ENCODE data around the gene DOLK. TPM values are rescaled to one million over a fixed set of nuclear protein-coding genes. Genes with fewer than 3 reads are reported as not detected.

DOLK gene
- total RNA-seq, 1 experiment from 2014 or later = 20.1 TPM

GRCh38 chr9:128946571-128947276 lies 679 bp downstream of the DOLK start:
- H3K9ac ChIP-seq (ENCODE audit: extremely low read depth, insufficient read length, low read length) = peak overlapping the region; percentile 78
- no peak for TF ChIP-seq CTCF (conservative IDR thresholded peaks at IDR 0.05)

More at GRCh38 chr9:128946571-128947276, 679 bp downstream of the DOLK start:
- Histone ChIP-seq H3K4me1 (ENCODE audit: insufficient read depth, low read length) (peaks cover 4% of the 10 kb centered on the region; the same call in 1 of the 2 replicates), H3K56ac (ENCODE audit: insufficient read length, low read depth, low read length) (no peak overlapping the region), H3K14ac (ENCODE audit: insufficient read depth, low read length) (peak overlapping the region; percentile 66; the same call in 1 of the 2 replicates), H3K9me3 (ENCODE audit: control insufficient read depth, low read depth, low read length) (no peaks in the 10 kb centered on the region), H3T11ph (ENCODE audit: low read length) (no peak overlapping the region), H2BK20ac (ENCODE audit: low read depth, low read length, poor library complexity, severe bottlenecking) (no peak overlapping the region), H3K27ac (ENCODE audit: insufficient read length, low read depth, low read length) (no peak overlapping the region), H4K91ac (ENCODE audit: insufficient read length, low read depth, low read length) (no peak overlapping the region), H4K20me1 (ENCODE audit: control insufficient read depth, insufficient read depth, insufficient read length) (peaks cover 4% of the 10 kb centered on the region), H3K4me2 (ENCODE audit: insufficient read depth, insufficient read length, low read length) (peak overlapping the region; percentile 53), H2BK12ac (ENCODE audit: insufficient read length, low read depth, low read length) (no peak overlapping the region), H3K4ac (ENCODE audit: low read depth, low read length) (no peak overlapping the region), H4K8ac (replicated peaks; ENCODE audit: insufficient read length, low read depth, low read length) (no peak overlapping the region), H3K18ac (ENCODE audit: insufficient read length, low read depth, low read length) (no peak overlapping the region), H3K79me1 (ENCODE audit: insufficient read depth, low read depth, low read length, poor library complexity, severe bottlenecking) (no peaks in the 10 kb centered on the region), H2BK5ac (ENCODE audit: insufficient read length, low read length) (no peak overlapping the region), H4K5ac (ENCODE audit: insufficient read length, low read depth, low read length) (no peak overlapping the region), H3K23ac (ENCODE audit: insufficient read length, low read depth, low read length) (no peak overlapping the region), H3K27me3 (ENCODE audit: insufficient read depth, low read length) (no peaks in the 10 kb centered on the region), H3K79me2 (ENCODE audit: insufficient read depth, low read length) (no peaks in the 10 kb centered on the region; the same call in 1 of the 2 replicates), H2BK120ac (ENCODE audit: low read depth, low read length, poor library complexity, severe bottlenecking) (no peak overlapping the region), H3K23me2 (ENCODE audit: insufficient read length, low read depth, low read length, poor library complexity, severe bottlenecking) (peaks cover 12% of the 10 kb centered on the region), H2BK15ac (ENCODE audit: low read depth, low read length) (no peak overlapping the region), H2AFZ (ENCODE audit: low read length) (no peak overlapping the region), H2AK5ac (ENCODE audit: insufficient read length, low read length) (no peak overlapping the region)
- Mint-ChIP-seq H3K4me1 (peaks cover 11 to 17% of the 10 kb centered on the region in 2 experiments), H3K4me3 (peak overlapping the region; percentile 98 to 99), H3K27me3 (ENCODE audit: low read depth) (peaks cover 2% of the 10 kb centered on the region; the same call in 1 of the 2 replicates), H3K27ac (peak overlapping the region; percentile 90 to 100 (median 99); a peak in 5 of 7 replicates), H3K9me3 (no peaks in the 10 kb centered on the region), H3K36me3 (ENCODE audit: insufficient read depth in 1 of 3, low read depth in 3 of 3) (peaks cover 12 to 37% (median 26%) of the 10 kb centered on the region in 3 experiments; a peak in 6 of 7 replicates)
- no peak for DNase-seq
- WGBS (ENCODE audit: extremely low coverage, insufficient read length, low lambda C conversion rate) = no CpG with 5 or more reads among the region's 30 CpGs
